Stimulated activated CD8-positive, alpha-beta memory T cell treated with anti-CD3 and anti-CD28 coated beads, Interleukin-4, amount 100 ng/mL, for 24 hours (primary cell): Measurements from ENCODE around the gene VPS13D.
"Not testable (repeated sequence)": the region's sequence is repeated elsewhere in the genome, so short reads cannot be mapped to it uniquely, and the experiment has no call there.

Source experiments
- DNase-seq: peaks from one replicate; pipeline ENCODE4 v3.0.0-alpha.2; 2020; ENCODE audit warnings: low read depth

The VPS13D gene

GRCh38 chr1:12469493-12469892, 239.7 kb downstream of the VPS13D start:
- DNase-seq, result no peak

DNA sequence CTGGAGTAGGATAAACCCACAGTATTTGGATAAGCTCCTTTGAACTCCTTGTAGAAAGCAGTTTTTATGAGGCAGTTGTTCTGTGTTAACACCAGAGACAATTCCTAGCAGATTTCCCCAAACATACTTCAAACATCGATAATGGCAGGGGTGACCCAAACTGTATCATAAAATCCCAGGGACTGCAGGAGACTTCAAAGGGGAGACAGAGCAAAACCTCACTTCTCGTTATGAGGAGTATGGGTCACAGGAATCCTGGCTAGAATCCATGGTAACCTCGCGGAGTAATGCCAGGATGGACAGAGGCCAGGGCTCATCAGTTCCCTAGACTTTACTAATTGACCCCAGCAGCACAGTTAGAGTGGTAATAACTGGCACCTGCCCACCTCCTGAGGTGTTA, 240.2 kb downstream of the VPS13D start:
- DNase-seq, result no peak

GRCh38 chr1:12470916-12471315, 241.1 kb downstream of the VPS13D start:
- not testable (repeated sequence) for DNase-seq

DNA sequence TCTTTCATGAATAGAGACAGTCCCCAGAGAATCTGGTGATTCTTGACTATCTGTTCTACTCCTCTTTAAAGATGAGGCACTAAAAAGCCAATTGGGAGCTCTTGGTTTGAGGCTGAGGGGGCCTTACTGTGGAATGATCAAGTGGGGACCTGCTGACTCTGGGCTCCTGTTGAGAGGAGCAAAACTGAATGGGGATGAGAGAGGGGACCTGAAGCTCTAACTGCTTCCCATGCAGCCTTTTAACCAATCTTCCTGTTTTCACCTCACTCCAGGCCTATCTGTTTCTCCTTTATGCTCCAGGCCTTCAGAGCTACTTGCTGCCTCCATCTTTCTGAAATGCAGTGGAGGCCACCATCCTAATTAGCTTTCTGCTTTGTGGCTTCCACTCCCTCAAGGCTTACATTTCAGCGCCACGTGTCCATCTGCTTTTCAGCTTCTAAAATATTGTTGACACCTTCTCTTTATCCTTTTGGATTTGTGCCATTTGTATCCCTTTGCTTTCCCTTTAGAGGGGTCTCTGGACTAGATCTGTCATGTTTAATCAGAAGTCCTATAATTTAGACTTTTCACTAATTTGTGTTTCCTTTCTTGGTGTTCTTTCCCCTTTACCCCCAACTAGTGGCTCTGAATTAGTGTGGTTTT, 242.4 kb downstream of the VPS13D start:
- DNase-seq, result no peak

DNA sequence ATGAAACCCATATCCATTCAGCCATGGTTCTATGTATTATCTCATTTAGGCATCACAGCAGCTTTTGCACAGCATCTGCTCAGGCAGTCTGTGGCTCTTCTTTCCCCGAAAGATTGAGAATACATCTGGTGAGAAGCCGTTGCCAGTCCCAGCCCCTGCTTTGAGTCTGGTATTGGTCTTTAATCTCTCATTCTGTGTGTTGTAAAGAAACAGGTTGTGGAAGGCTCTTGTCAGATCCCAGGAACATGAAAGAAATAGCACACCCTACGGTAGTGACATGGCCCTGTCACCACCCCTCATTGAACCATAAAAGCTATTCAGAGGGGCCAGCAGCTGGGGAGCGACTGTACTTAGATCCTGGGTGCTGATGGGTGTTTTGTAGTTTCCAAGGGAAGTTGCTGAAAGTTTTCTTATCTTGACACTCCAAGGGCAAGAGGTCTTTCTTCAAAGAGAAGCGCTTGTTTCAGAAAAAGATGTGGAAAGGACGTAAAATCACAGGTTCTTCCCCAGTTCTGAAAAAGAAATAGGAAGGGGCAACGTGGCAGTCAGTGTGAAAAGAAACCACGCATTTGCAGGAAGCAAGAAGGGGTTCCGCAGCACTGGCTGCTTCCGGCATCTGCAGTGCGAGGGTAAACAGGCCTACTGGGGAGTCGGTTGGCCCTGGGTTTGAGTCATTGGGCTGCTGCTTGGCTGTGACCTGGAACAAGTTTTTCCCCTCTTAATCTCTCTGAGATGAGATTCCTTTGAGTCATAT, 243.1 kb downstream of the VPS13D start:
- DNase-seq, result peak; percentile 64

DNA sequence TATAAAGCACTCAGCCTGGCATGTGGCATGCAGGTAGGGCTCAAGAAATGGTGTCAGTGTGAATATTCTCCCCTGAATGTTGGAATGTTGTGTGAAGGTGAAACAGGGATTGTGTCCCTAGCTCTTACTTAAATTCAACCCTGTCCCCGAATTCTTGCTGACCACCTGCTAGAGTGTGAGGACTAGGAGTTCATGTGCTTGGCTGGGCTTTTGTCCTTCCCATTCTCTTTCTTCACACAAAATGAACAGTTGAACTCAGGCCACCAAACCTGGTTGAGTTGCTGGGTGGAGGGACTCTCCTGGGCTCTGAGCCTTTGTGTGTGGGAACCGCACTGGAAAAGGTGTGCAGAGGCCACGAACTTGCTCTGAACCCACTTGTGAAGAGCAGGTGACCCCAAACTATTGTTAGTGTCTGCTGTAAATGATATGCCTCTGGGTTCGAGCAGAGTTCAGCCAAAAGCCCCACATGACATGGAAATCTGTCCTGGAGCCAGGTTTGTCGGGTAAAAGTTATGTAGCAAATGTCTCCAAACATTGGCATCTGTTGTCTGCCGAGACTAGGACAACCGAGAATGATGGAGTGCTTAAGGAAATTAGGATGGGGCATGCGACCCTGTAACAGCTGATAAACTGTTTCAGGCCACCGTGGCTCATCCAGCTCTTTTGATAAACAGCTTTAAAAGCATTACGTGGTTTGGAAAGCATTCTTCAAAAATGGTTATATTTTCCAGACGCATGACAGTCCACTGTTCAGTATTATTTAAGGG, 243.9 kb downstream of the VPS13D start:
- DNase-seq, result no peak

- DNase-seq, result no peak
Measured at GRCh38 chr1:12475101-12475500, 245.3 kb downstream of the VPS13D start.

GRCh38 chr1:12475530-12475934, 245.7 kb downstream of the VPS13D start:
- no peak for DNase-seq

DNA sequence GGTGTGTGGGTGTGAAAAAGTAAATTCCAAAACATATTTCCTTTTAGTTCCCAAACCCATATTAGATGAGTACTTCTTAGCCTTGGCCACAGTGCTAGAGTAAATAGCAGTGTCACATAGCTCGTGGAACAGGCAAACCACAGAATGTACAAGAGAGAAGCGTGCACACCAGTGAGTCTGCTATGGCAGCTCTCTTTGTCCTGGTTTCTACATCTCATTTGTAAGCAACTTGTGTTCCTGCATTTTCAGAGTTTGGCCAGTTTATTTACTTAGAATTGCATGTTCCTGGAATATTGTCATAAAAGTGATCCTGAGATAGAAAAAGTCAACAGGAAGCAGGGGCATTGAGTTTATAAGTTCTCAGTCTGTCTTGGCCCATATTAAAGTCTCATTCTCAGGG, 246.1 kb downstream of the VPS13D start:
- no peak for DNase-seq

DNA sequence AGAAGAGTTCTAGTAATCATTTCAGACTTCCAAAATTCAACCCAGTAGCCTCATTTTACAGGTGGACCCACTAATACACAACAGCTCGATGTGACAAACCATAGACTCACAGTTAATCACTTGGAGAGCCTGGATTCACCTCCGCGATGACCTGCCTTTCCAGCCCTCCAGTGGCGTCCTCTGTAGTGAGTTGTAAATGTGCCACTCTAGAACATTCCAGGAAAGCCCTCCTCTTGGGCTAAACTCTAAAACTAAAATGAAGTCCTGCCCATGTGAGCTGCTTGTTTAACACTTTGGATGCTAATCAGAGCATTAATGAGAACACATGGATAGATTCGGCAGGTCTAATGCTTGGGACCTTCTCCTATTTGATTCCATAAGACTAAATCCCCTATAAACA, 247.5 kb downstream of the VPS13D start:
- DNase-seq, result no peak

DNA sequence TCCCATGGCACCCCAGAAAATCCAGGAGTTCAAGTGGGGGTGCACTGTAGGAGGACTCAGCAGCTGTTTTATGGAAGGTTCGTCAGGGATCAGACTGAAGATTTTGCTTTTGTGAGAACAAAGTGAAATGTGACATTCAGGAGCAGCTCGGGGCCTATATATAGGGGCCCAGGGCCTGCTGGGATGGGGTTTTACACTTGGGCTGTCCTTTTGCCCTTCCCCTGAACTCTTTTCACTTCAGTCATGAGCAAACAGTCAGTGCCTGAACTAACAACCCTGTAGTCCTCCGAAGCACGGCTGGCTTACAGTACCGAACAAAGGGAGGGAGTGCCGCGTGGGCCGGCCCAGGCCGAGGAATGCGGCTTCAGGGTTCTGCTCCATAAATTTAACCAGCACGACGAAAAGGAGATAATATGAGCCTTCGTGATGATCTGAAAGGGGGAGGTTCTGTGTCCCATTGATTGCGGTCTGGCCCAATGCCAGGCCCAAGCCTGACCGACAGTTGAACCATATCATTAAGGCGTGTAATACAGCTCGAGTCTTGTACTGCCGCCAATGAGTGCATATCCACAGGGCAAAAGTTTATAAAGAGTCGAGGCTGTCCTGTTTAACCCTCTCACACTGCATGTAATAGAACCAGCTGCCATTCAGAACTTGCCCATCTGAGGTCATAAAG, 248.2 kb downstream of the VPS13D start:
- DNase-seq, result no peak

DNA sequence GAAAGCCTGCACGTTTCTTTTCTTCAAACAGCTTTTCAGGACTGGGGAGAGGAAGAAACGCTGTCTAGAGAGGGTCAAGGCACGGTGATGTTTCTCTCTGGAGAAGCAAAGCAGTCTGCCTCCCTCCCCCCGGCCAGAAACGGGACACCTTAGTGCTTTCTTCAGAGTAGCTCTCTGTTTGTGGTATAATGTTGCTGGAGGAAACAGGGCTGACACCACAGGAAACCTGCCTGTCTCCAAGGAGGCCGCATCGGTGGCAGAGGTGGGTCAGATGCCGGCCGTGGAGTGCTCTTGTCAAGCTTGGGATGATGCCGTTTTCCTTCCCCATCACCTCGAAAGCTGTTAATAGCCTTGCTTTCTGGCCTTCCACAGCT, 248.8 kb downstream of the VPS13D start:
- DNase-seq, result no peak

GRCh38 chr1:12479311-12479710, 249.5 kb downstream of the VPS13D start:
- no peak for DNase-seq

DNA sequence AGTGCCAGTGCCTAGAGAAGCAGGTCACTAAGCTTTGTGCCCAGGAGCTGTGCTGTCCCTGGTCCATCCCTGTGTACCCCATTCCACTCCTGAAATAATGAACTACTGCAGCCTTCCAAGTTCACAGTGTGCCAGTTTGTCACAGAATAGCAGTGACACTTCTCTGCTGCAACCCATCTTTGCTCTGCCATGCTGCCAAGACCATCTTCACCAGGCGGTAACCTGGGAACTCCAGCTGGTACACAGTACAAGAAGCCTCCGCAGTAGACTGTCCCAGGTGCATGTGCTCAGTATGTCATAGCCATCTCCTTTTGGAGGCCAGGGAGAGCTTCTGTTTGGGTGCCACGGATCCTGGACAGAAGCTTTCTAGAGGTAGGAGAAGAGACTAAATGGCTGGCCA, 250.2 kb downstream of the VPS13D start:
- no peak for DNase-seq

- DNase-seq, result no peak
Measured at GRCh38 chr1:12480748-12481362, 251.0 kb downstream of the VPS13D start.

DNA sequence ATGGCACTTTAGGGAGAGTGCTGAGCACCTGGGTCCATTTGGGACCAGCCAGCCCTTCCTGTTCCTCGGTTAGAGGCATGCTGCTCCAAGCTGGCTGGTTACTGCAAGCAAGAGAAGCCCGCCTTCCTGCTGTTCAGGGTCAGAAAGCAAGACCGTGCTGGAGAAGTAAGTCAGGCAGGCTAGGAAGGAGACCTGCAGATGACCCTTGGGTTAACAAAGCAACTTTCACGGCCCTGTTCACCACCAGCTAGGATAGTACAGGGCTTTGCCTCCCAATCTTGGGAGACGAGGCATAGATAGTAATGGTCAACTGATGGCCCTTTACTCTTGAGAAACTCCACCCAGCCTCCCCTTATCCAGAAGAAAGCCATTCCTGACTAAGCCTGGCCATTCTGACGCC, 252.1 kb downstream of the VPS13D start:
- DNase-seq, result no peak

DNA sequence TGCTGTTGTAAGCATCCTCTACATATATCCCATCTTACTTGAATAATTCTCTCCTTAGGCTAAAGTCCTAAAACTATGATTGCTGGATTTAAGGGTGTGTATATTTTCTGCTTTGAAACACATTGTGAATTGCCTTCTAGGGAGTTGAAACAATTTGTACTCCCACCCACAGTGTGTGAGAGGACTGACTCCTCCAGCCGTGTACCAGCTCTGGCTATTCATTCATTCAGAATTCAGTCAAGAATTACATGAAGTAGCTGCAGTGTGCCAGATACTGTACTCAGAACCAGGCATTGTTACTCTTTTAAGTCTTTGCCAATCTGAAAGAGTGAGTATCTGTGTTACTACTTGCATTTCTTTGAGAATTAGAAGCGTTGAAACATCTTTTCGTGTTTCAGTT, 253.2 kb downstream of the VPS13D start:
- no peak for DNase-seq

DNA sequence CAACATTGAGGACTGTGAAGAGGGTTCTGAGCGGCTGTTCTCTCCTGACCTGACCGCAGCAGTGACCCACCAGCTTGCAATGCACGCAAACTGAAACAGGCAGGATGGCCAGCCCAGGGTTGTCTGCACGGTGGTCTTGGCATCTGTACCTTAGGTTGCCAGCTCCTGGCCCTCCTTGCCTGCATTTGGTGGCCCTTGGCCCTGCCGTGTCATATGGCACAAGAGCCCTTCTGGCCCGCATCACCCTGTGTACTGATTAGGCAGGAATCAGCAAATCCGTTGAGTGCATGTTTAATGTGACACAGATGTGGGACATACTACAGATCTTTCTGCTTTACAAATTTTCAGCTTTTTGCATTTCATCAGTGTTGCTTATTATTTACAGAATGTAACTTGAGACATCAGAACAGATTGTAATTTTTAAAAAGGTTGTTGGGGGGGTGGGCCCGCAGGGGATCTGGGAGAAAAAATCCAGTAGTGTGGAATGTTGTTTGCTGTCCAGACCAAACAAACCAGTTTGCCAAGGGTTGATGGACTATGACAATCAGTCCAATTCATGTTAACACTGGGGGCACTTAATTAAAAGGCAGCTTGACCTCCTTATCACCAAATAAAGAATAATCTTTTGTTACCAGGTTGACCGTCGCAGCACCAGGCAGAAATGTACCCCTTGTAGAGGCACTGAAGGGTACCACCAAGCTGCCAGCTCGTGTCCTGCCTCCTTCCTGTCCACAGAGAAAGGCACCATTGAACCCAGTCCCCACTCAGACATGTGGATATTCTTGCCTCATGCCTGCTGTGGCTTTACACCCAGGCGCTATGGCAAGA, 255.6 kb downstream of the VPS13D start:
- no peak for DNase-seq

GRCh38 chr1:12486059-12486341, 256.2 kb downstream of the VPS13D start:
- no peak for DNase-seq

DNA sequence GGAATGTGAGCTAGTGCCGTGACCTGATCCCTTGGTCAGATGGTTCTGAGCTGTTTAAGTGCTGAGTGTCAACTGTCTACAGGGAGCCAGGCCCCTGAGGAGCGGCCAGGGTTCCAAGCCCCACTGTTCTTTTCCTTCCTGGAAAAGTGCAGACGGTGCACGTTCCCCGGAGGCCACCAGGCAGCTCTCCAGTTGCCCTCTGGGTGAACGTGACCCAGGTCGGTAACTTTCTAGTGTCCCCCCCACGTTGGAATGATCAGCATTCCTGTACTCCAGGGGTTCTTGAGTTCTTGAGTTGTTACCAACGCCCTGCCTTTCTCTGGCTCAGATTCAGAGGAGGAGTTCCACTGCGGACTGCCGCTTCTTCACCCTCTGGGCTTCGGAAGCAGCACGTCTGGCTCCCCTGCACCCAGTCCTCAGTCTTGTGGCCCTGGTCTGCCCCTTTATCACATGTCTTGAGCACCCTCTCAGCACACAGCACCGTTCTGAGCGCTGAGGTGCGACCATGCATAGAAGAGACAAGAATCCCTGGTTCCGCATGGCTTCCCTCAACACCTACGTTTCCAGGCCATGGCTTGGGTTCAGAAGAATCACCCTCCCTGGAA, 256.7 kb downstream of the VPS13D start:
- DNase-seq, result no peak

GRCh38 chr1:12487520-12487919, 257.7 kb downstream of the VPS13D start:
- no peak for DNase-seq
